Lung (tissue), 12 donors: ENCODE measurements around the gene CTDSP1. TPM values are rescaled to one million over a fixed set of nuclear protein-coding genes. Genes with fewer than 3 reads are reported as not detected.

ENCODE experiments used
- ATAC-seq: fragments of 200-7000 bp; cut with Tn5 transposase; one replicate; pipeline ENCODE4 v1.9.1; 2020; ENCODE audit warnings: moderate number of reproducible peaks; ENCODE audit not compliant: insufficient read depth, low FRiP score
- DNase-seq, 3 donors: peaks; one replicate each; pipeline ENCODE4 v3.0.0-alpha.2; 2013 to 2017
- H3K27ac ChIP-seq, 2 donors: one replicate each; pipeline ENCODE4 v1.5.1; 2013; ENCODE audit warnings: mild to moderate bottlenecking in 2 of 2, moderate library complexity in 2 of 2, control low read depth in 1 of 2, inconsistent platforms in 1 of 2, low read depth in 1 of 2, low read length in 1 of 2
- H3K27me3 ChIP-seq, 3 donors: one replicate each; pipeline ENCODE4 v1.5.1; 2013; ENCODE audit warnings: low read length in 2 of 3; ENCODE audit not compliant: control insufficient read depth in 3 of 3, insufficient read depth in 3 of 3
- H3K36me3 ChIP-seq, 4 donors: one replicate each; pipeline ENCODE4 v1.5.1; 2013; ENCODE audit warnings: low read length in 4 of 4, mild to moderate bottlenecking in 1 of 4, moderate library complexity in 1 of 4; ENCODE audit not compliant: control insufficient read depth in 4 of 4, insufficient read depth in 4 of 4
- H3K4me1 ChIP-seq, 5 donors: one replicate each; pipeline ENCODE4 v1.5.1; 2013; ENCODE audit warnings: low read length in 5 of 5, mild to moderate bottlenecking in 2 of 5, moderate library complexity in 1 of 5; ENCODE audit not compliant: control insufficient read depth in 5 of 5, insufficient read depth in 5 of 5
- H3K4me3 ChIP-seq: one replicate; pipeline ENCODE4 v1.5.1; 2013; ENCODE audit warnings: mild to moderate bottlenecking, control low read depth, moderate library complexity
- H3K9ac ChIP-seq, 2 donors: one replicate each; pipeline ENCODE4 v1.5.1; 2013; ENCODE audit warnings: low read length in 2 of 2, control low read depth in 1 of 2; ENCODE audit not compliant: insufficient read depth in 1 of 2
- H3K9me3 ChIP-seq, 4 donors: one replicate each; pipeline ENCODE4 v1.5.1; 2013; ENCODE audit warnings: low read length in 3 of 4, mild to moderate bottlenecking in 1 of 4, moderate library complexity in 1 of 4; ENCODE audit not compliant: control insufficient read depth in 4 of 4, insufficient read depth in 3 of 4
- WGBS, 2 donors: extraction: QIAGEN DNeasy Blood & Tissue Kit; methylation state at CpG; one replicate each; pipeline ENCODE4 v1.1.7; 2013; 5-methylcytosine and 5-hydroxymethylcytosine counted together
- polyA plus RNA-seq, 2 donors: library from polyadenylated mRNA; stranded (reverse); fragments of 200-250 nt; gene quantifications; one replicate each; pipeline ENCODE4 v1.2.1, GENCODE V29; 2013
- total RNA-seq, 2 donors: library from RNA; depleted of rRNA in 1 of 2; stranded (reverse); fragments of >200 nt in 1 of 2; gene quantifications; one replicate each; pipeline ENCODE4 v1.2.1, GENCODE V29; 2014 to 2021
- TF ChIP-seq, protein P1 (sequence below): IDR thresholded peaks from 2 replicates; pipeline ENCODE4 v1.5.1; 2012; ENCODE audit warnings: mild to moderate bottlenecking; ENCODE audit errors: control extremely low read depth, extremely low read depth
- donor health status: control.
- donor health status: control.
- donor health status: Bipolar disorder and iron deficiency.
- donor health status: healthy.
- donor health status: DM: yes; HTN: yes; CAD: no.

CTDSP1 gene
- total and polyA plus RNA-seq, 4 donors: 113 to 183 (median 139) TPM

DNA sequence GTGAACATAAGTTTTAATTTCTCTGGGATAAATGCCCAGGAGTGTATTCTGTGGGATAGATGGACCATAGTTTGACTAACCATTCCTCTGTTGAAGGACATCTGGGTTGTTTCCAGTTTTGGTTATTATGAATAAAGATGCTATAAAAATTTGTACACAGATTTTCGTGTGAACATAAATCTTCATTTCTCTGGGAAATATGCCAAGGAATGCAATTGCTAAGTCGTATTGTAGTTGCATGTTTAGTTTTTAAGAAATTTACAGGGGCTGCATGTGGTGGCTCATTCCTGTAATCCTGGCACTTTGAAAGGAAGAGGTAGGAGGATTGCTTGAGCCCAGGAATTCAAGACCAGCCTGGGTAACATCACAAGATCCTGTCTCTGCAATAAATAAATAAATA is 24.5 kb upstream of the CTDSP1 start:
- Histone ChIP-seq H3K4me3 (no peak overlapping the region), H3K9me3 (no peaks in the 10 kb centered on the region), H3K9ac (no peak overlapping the region), H3K36me3 (no peaks in the 10 kb centered on the region), H3K27me3 (no peaks in the 10 kb centered on the region), H3K27ac (no peak overlapping the region), H3K4me1 (peaks cover 0 to 7% (median 4%) of the 10 kb centered on the region in 5 donors)
- TF ChIP-seq, protein P1, sequence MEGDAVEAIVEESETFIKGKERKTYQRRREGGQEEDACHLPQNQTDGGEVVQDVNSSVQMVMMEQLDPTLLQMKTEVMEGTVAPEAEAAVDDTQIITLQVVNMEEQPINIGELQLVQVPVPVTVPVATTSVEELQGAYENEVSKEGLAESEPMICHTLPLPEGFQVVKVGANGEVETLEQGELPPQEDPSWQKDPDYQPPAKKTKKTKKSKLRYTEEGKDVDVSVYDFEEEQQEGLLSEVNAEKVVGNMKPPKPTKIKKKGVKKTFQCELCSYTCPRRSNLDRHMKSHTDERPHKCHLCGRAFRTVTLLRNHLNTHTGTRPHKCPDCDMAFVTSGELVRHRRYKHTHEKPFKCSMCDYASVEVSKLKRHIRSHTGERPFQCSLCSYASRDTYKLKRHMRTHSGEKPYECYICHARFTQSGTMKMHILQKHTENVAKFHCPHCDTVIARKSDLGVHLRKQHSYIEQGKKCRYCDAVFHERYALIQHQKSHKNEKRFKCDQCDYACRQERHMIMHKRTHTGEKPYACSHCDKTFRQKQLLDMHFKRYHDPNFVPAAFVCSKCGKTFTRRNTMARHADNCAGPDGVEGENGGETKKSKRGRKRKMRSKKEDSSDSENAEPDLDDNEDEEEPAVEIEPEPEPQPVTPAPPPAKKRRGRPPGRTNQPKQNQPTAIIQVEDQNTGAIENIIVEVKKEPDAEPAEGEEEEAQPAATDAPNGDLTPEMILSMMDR: no peak
- no peak for ATAC-seq
- peak in 2 of 3 donors; percentile 83 to 89 for DNase-seq
- 27 to 37% methylated on average over 2 of the region's 2 CpGs for WGBS, 2 donors

DNA sequence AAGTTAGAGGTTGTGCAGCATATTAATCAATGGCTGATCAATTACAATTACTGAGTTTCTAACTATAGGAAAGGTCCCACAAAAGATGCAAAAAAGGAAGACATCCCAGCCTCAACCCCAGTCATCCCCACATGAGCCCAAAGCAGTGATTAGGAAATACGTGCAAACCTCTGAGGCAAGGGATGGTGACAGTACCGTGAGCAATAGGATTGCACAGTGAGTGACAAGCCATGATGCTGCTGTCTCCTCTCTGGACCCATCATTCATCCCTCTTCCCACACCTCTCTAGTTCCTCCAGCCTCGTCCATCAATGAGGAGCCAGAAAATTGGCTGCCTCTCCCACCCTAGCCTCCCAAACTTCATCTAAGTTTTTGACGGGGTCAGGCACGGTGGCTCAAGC is 21.6 kb upstream of the CTDSP1 start:
- Histone ChIP-seq H3K9me3 (no peaks in the 10 kb centered on the region), H3K27ac (no peak overlapping the region), H3K36me3 (no peaks in the 10 kb centered on the region), H3K4me3 (no peak overlapping the region), H3K27me3 (no peaks in the 10 kb centered on the region), H3K4me1 (peaks cover 0 to 4% (median 0%) of the 10 kb centered on the region in 5 donors), H3K9ac (no peak overlapping the region)
- no peak for ATAC-seq
- WGBS, 2 donors: 59 to 76% methylated on average over 5 of the region's 5 CpGs
- TF ChIP-seq, protein P1: no peak
- DNase-seq: no peak

DNA sequence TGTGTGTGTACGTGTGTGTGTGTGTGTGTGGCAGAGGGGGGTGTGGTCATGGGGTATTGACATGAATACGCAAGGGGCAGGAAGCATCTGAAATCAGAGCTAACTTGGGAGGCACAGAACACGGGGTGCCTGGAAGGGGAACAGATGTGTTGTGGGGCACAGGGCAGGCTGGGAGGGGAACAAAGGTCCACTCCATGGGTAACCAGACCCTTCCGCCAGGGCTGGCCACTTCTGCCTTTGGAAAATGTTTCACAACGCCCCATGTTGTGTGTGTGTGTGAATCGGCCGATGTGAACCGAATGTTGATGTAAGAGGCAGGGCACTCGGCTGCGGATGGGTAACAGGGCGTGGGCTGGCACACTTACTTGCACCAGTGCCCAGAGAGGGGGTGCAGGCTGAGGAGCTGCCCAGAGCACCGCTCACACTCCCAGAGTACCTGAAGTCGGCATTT is 17.7 kb upstream of the CTDSP1 start, which contains the start of gene SLC11A1:
Gene SLC11A1 (plus strand): TSS at position 358 of the 451 bp plus-strand sequence. CDS start 96 bp downstream, outside the sequence.
- TF ChIP-seq, protein P1: no peak
- H3K4me1 ChIP-seq: peaks cover 0 to 3% (median 0%) of the 10 kb centered on the region in 5 donors
- H3K27me3 ChIP-seq: no peaks in the 10 kb centered on the region
- H3K4me3 ChIP-seq: no peak within 1 kb of the TSS
- H3K9me3 ChIP-seq: no peaks in the 10 kb centered on the region
- no peak for DNase-seq
- H3K27ac ChIP-seq: peak within 1 kb of the TSS in 1 of 2 donors; percentile 63
- H3K9ac ChIP-seq: no peak within 1 kb of the TSS
- peak; percentile 61 for ATAC-seq
- no peaks in the 10 kb centered on the region for H3K36me3 ChIP-seq
- 51 to 68% methylated on average over 13 of the region's 13 CpGs for WGBS, 2 donors

DNA sequence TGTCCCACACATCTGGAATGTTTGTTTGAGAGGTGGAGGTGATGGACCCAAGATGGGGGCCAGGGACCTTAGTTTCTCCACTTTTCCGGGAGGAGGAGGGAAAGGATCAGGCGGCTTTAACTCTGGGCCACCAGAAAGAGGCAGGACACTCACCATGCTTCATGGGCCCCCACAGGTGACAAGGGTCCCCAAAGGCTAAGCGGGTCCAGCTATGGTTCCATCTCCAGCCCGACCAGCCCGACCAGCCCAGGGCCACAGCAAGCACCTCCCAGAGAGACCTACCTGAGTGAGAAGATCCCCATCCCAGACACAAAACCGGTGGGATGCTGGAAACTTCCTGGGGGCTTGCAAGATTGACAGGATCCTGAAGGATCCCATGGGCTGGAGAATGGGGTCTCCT is 16.9 kb upstream of the CTDSP1 start:
- TF ChIP-seq, protein P1: no peak
- DNase-seq: no peak
- Histone ChIP-seq H3K4me3 (no peak overlapping the region), H3K4me1 (peaks cover 0 to 6% (median 3%) of the 10 kb centered on the region in 5 donors), H3K27ac (peak overlapping the region in 1 of 2 donors; percentile 63), H3K9ac (no peak overlapping the region), H3K36me3 (no peaks in the 10 kb centered on the region), H3K9me3 (no peaks in the 10 kb centered on the region), H3K27me3 (no peaks in the 10 kb centered on the region)
- ATAC-seq: no peak
- 89 to 94% methylated on average over 6 of the region's 6 CpGs for WGBS, 2 donors
